ENCODE results near the gene PTCH1.

The PTCH1 gene

GRCh38 chr9:95498641-95499040, 18.1 kb downstream of the PTCH1 start:
- no peak for DNase-seq (ENCODE audit: low read depth)

DNA sequence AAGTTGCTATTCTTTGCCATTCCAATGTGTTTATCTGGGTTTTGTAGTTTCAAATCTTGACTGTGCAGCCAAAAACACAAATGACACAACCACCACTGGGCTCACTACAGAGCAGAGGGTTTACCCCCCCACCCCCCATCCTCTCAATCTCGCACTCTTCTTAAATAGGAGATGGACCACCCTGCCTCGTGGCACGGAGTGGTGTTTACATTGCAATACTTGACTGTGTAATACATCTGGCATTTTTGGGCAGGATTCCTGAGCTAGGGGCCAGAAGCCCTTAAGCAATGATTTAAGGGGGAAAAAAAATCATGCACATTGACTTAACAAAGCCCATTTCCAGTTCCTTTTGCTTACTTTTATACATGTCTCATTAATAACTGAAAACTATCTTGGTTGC, 19.0 kb downstream of the PTCH1 start:
- H3K4me3 ChIP-seq (replicated peaks; ENCODE audit: low read depth, low read length): no peak overlapping the region
- DNase-seq (ENCODE audit: low read depth): peak; percentile 44
- TF ChIP-seq, protein P1, sequence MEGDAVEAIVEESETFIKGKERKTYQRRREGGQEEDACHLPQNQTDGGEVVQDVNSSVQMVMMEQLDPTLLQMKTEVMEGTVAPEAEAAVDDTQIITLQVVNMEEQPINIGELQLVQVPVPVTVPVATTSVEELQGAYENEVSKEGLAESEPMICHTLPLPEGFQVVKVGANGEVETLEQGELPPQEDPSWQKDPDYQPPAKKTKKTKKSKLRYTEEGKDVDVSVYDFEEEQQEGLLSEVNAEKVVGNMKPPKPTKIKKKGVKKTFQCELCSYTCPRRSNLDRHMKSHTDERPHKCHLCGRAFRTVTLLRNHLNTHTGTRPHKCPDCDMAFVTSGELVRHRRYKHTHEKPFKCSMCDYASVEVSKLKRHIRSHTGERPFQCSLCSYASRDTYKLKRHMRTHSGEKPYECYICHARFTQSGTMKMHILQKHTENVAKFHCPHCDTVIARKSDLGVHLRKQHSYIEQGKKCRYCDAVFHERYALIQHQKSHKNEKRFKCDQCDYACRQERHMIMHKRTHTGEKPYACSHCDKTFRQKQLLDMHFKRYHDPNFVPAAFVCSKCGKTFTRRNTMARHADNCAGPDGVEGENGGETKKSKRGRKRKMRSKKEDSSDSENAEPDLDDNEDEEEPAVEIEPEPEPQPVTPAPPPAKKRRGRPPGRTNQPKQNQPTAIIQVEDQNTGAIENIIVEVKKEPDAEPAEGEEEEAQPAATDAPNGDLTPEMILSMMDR (IDR thresholded peaks at IDR 0.05; ENCODE audit: low read length, missing control alignments): no peak

More at GRCh38 chr9:95498641-95499040, 18.1 kb downstream of the PTCH1 start:
- H3K4me3 ChIP-seq (replicated peaks; ENCODE audit: low read depth, low read length): no peak overlapping the region
- TF ChIP-seq, protein P1 (IDR thresholded peaks at IDR 0.05; ENCODE audit: low read length, missing control alignments): no peak

DNA sequence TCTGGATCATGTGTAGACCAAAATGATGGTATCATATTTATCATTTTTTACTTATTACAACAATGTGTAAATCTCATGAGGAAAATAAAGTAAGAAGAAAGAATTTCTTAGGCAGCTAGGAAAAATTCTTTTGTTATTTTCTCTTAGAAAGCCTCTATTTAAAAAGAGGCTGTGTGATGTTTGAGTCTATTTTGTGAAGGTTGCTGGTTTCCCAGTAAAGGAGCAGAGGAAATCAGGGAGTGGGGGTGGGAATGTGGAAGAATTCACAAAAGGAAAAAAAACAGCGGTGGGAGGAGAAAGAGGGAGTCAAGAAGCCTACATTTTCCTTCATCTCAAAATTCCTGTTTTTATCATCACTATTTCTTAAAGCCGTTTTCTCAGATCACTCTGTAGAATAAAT, 20.1 kb downstream of the PTCH1 start:
- no peak overlapping the region for H3K4me3 ChIP-seq (replicated peaks; ENCODE audit: low read depth, low read length)
- DNase-seq (ENCODE audit: low read depth): no peak
- TF ChIP-seq, protein P1 (IDR thresholded peaks at IDR 0.05; ENCODE audit: low read length, missing control alignments): no peak

DNA sequence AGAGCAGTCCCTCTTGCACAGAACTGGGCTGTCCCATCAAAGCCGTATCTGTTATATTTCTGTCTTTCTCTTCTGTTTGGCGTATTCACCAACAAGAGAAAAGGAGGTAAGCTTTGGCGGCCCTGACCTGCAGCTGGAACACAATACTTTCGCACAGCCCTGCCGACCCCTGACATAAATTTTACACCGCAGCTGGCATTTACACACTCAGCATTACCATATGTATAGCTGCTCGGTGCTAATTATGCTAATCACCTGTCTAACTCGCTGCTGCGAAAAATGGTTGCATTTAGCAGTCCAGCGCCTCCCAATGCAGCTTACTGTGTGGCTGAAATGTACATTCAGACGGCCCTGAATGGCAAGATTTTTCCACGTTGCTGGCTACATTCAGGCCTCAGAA, 20.8 kb downstream of the PTCH1 start:
- TF ChIP-seq, protein P1 (IDR thresholded peaks at IDR 0.05; ENCODE audit: low read length, missing control alignments): no peak
- H3K4me3 ChIP-seq (replicated peaks; ENCODE audit: low read depth, low read length): no peak overlapping the region
- no peak for DNase-seq (ENCODE audit: low read depth)

DNA sequence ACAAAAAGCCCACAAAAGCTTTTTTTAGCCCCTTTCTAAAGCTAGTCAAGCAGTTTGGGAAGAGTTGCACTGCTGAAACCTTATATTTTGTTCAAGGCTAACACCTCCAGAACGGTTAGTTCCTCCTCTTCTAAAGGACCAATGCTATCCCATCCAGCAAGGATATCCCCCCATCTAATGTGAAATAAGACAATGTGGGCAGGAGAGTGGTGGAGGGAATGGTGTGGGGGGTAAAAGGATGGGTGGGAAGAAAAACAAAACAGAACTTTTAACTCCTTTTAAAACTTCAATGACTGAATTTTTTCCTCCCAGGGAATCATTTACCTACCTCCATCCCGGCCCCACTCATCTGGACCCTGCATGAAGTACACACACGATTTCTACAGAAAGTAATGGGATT, 21.2 kb downstream of the PTCH1 start:
- H3K4me3 ChIP-seq (replicated peaks; ENCODE audit: low read depth, low read length): no peak overlapping the region
- TF ChIP-seq, protein P1 (IDR thresholded peaks at IDR 0.05; ENCODE audit: low read length, missing control alignments): no peak
- no peak for DNase-seq (ENCODE audit: low read depth)

GRCh38 chr9:95494416-95495371, 22.1 kb downstream of the PTCH1 start:
- DNase-seq (ENCODE audit: low read depth): no peak
- TF ChIP-seq, protein P1 (IDR thresholded peaks at IDR 0.05; ENCODE audit: low read length, missing control alignments): no peak
- H3K4me3 ChIP-seq (replicated peaks; ENCODE audit: low read depth, low read length): no peak overlapping the region
